Measurements from ENCODE around the gene MYCBP2. TPM values are rescaled to one million over a fixed set of nuclear protein-coding genes. Genes with fewer than 3 reads are reported as not detected.

MYCBP2 gene
- total RNA-seq, 1 experiment from 2014 or later = 57.8 TPM

DNA sequence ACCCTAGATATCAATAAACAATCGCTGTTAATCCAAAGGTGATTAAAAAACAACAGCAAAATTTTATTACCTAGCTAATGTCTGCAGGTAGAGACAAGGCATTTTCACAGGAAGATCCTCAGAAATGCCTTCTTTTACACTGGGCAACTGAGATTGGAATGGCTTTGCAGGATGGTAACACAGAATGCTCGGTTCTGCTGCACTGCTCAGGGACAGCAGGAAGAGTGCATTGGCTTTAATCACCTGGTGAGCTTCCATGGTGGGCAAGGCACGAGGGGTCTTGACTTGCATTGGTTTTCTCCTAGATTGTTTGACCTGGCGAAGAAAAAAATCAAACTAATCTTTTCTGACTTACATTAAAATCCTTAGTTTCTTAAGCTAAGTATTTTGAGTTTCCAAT lies 231.6 kb downstream of the MYCBP2 start:
- CTCF ChIA-PET = no interaction called here
- Histone ChIP-seq H3K9me3 (ENCODE audit: low read depth, low read length, poor library complexity, severe bottlenecking) (no peaks in the 10 kb centered on the region), H3K27me3 (replicated peaks; ENCODE audit: insufficient read depth, low read depth, low read length, poor library complexity) (no peaks in the 10 kb centered on the region), H3K27ac (ENCODE audit: low read depth, low read length, poor library complexity, severe bottlenecking) (no peak overlapping the region), H3K36me3 (ENCODE audit: insufficient read depth, low read length, poor library complexity, severe bottlenecking) (no peaks in the 10 kb centered on the region), H3K4me1 (ENCODE audit: insufficient read depth, low read length, poor library complexity, severe bottlenecking) (no peaks in the 10 kb centered on the region), H3K4me3 (ENCODE audit: low read depth, low read length, poor library complexity, severe bottlenecking) (no peak overlapping the region)
- POLR2A ChIA-PET (ENCODE audit: low non-redundant PET) = no interaction called here
- DNase-seq (ENCODE audit: low spot score) = no peak
- intact Hi-C loops (cut with micrococcal nuclease; ENCODE audit: unreplicated experiment) = no loop called here
- TF ChIP-seq, protein P1, sequence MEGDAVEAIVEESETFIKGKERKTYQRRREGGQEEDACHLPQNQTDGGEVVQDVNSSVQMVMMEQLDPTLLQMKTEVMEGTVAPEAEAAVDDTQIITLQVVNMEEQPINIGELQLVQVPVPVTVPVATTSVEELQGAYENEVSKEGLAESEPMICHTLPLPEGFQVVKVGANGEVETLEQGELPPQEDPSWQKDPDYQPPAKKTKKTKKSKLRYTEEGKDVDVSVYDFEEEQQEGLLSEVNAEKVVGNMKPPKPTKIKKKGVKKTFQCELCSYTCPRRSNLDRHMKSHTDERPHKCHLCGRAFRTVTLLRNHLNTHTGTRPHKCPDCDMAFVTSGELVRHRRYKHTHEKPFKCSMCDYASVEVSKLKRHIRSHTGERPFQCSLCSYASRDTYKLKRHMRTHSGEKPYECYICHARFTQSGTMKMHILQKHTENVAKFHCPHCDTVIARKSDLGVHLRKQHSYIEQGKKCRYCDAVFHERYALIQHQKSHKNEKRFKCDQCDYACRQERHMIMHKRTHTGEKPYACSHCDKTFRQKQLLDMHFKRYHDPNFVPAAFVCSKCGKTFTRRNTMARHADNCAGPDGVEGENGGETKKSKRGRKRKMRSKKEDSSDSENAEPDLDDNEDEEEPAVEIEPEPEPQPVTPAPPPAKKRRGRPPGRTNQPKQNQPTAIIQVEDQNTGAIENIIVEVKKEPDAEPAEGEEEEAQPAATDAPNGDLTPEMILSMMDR (conservative IDR thresholded peaks at IDR 0.05; ENCODE audit: low read depth, low read length) = no peak
- no peak for TF ChIP-seq EZH2 (IDR thresholded peaks at IDR 0.05; ENCODE audit: borderline replicate concordance, low read depth, low read length, poor library complexity, severe bottlenecking)
- BruUV-seq (replicated peaks) = no TSS peak

- Histone ChIP-seq H3K9me3 (ENCODE audit: low read depth, low read length, poor library complexity, severe bottlenecking) (no peaks in the 10 kb centered on the region), H3K4me1 (ENCODE audit: insufficient read depth, low read length, poor library complexity, severe bottlenecking) (no peaks in the 10 kb centered on the region), H3K27ac (ENCODE audit: low read depth, low read length, poor library complexity, severe bottlenecking) (no peak overlapping the region), H3K36me3 (ENCODE audit: insufficient read depth, low read length, poor library complexity, severe bottlenecking) (no peaks in the 10 kb centered on the region), H3K27me3 (replicated peaks; ENCODE audit: insufficient read depth, low read depth, low read length, poor library complexity) (no peaks in the 10 kb centered on the region), H3K4me3 (ENCODE audit: low read depth, low read length, poor library complexity, severe bottlenecking) (no peak overlapping the region)
- no peak for DNase-seq (ENCODE audit: low spot score)
- ChIA-PET CTCF (no interaction called here), POLR2A (ENCODE audit: low non-redundant PET) (no interaction called here)
- BruUV-seq (replicated peaks) = no TSS peak
- no peak for TF ChIP-seq EZH2 (IDR thresholded peaks at IDR 0.05; ENCODE audit: borderline replicate concordance, low read depth, low read length, poor library complexity, severe bottlenecking)
- TF ChIP-seq, protein P1 (conservative IDR thresholded peaks at IDR 0.05; ENCODE audit: low read depth, low read length) = no peak
- intact Hi-C loops (cut with micrococcal nuclease; ENCODE audit: unreplicated experiment) = no loop called here
Observed at GRCh38 chr13:77094773-77095172, 232.1 kb downstream of the MYCBP2 start.

DNA sequence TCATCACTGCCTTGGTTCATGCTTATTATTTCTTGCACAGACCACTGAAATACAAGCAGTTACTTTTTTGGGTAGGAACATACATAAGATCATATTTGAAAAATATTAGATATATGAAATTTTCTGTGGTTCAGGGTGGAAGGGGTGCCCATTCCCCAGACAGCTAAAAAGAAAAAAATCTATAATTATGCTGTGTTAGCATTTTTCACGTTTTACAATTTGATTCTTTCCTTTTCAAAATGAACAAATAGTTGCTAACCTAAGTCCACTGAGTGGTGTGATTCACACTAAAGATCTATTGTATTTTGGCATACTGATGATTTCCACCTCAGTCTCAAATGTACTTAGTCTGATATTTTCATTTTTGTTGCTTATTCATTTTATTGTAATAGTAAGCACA lies 233.2 kb downstream of the MYCBP2 start:
- Histone ChIP-seq H3K36me3 (ENCODE audit: insufficient read depth, low read length, poor library complexity, severe bottlenecking) (no peaks in the 10 kb centered on the region), H3K4me1 (ENCODE audit: insufficient read depth, low read length, poor library complexity, severe bottlenecking) (no peaks in the 10 kb centered on the region), H3K9me3 (ENCODE audit: low read depth, low read length, poor library complexity, severe bottlenecking) (no peaks in the 10 kb centered on the region), H3K4me3 (ENCODE audit: low read depth, low read length, poor library complexity, severe bottlenecking) (no peak overlapping the region), H3K27ac (ENCODE audit: low read depth, low read length, poor library complexity, severe bottlenecking) (no peak overlapping the region), H3K27me3 (replicated peaks; ENCODE audit: insufficient read depth, low read depth, low read length, poor library complexity) (no peaks in the 10 kb centered on the region)
- BruUV-seq (replicated peaks) = no TSS peak
- DNase-seq (ENCODE audit: low spot score) = no peak
- POLR2A ChIA-PET (ENCODE audit: low non-redundant PET) = no interaction called here
- no peak for TF ChIP-seq EZH2 (IDR thresholded peaks at IDR 0.05; ENCODE audit: borderline replicate concordance, low read depth, low read length, poor library complexity, severe bottlenecking)
- TF ChIP-seq, protein P1 (conservative IDR thresholded peaks at IDR 0.05; ENCODE audit: low read depth, low read length) = no peak
- intact Hi-C loops (cut with micrococcal nuclease; ENCODE audit: unreplicated experiment) = no loop called here
- CTCF ChIA-PET = no interaction called here
